Transverse colon (tissue), 3 donors: ENCODE data around the gene C2CD4B.

Experiments used
- POLR2A ChIP-seq: fragments of 450-650 bp; IDR thresholded peaks from one replicate; pipeline ENCODE4 v1.6.1; 2016; ENCODE audit warnings: antibody characterized with exemption, mild to moderate bottlenecking, moderate library complexity
- TF ChIP-seq, protein P1 (sequence below), 5 experiments: fragments of 200-600 bp in 3 of 5; fragments of 450-650 bp in 2 of 5; sonication (generic) in 3 of 5; IDR thresholded peaks; 1 replicate in 2 of 5; 2 replicates in 3 of 5; pipeline ENCODE4 v1.5.1; 2016 to 2017; ENCODE audit warnings: antibody characterized with exemption in 5 of 5, inconsistent platforms in 3 of 5, mild to moderate bottlenecking in 2 of 5, moderate library complexity in 1 of 5

- TF ChIP-seq, protein P1, sequence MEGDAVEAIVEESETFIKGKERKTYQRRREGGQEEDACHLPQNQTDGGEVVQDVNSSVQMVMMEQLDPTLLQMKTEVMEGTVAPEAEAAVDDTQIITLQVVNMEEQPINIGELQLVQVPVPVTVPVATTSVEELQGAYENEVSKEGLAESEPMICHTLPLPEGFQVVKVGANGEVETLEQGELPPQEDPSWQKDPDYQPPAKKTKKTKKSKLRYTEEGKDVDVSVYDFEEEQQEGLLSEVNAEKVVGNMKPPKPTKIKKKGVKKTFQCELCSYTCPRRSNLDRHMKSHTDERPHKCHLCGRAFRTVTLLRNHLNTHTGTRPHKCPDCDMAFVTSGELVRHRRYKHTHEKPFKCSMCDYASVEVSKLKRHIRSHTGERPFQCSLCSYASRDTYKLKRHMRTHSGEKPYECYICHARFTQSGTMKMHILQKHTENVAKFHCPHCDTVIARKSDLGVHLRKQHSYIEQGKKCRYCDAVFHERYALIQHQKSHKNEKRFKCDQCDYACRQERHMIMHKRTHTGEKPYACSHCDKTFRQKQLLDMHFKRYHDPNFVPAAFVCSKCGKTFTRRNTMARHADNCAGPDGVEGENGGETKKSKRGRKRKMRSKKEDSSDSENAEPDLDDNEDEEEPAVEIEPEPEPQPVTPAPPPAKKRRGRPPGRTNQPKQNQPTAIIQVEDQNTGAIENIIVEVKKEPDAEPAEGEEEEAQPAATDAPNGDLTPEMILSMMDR (IDR thresholded peaks at IDR 0.05), result no peak
- no peak for TF ChIP-seq POLR2A
These were observed 42.8 kb downstream of the C2CD4B start for GRCh38 chr15:62122249-62122648.
